Measurements from ENCODE around the gene LAMB3. TPM values are rescaled to one million over a fixed set of nuclear protein-coding genes. Genes with fewer than 3 reads are reported as not detected.
A peak's percentile ranks its signal among the peaks of the same experiment; 100 is the strongest.

Gene LAMB3
- total and polyA plus RNA-seq, 10 of the 15 experiments (the other 5 are each of a cell fraction or from before 2014, with no cell fraction given) = 0.04 to 1.8 (median 0.10) TPM; not detected in 1

DNA sequence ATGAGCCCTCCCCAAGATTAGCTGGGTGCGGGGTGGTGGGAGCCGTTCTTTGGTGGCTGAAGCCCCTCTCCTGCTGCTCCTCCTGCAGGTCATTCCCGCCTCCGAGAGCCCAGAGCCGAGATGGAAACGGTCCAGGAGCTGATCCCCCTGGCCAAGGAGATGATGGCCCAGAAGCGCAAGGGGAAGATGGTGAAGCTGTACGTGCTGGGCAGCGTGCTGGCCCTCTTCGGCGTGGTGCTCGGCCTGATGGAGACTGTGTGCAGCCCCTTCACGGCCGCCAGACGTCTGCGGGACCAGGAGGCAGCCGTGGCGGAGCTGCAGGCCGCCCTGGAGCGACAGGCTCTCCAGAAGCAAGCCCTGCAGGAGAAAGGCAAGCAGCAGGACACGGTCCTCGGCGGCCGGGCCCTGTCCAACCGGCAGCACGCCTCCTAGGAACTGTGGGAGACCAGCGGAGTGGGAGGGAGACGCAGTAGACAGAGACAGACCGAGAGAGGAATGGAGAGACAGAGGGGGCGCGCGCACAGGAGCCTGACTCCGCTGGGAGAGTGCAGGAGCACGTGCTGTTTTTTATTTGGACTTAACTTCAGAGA lies 23.4 kb upstream of the LAMB3 start:
- SMC1A ChIA-PET (ENCODE audit: uncharacterized antibody, unreplicated experiment) = interaction anchor here (0.8 to 10.1 kb wide), 9 partner anchors 11 to 92 kb away, joined by 3 to 261 read pairs (median 11); partner anchors contain the start of genes HSD11B1 and LAMB3
- Histone ChIP-seq H3K4me2 (ENCODE audit: control insufficient read depth, insufficient read depth) (peak overlapping the region; percentile 70), H3K36me3 (ENCODE audit: control insufficient read depth in 2 of 2, insufficient read depth in 2 of 2, low read length in 1 of 2) (no peaks in the 10 kb centered on the region), H3K4me1 (ENCODE audit: control insufficient read depth, insufficient read depth, low read length) (peaks cover 18% of the 10 kb centered on the region), H3K79me2 (ENCODE audit: control insufficient read depth, insufficient read depth, low read length) (no peaks in the 10 kb centered on the region), H3K27me3 (replicated peaks in 1 of 2; ENCODE audit: control insufficient read depth in 2 of 2, insufficient read depth in 2 of 2, low read length in 1 of 2) (peaks cover 0 to 3% of the 10 kb centered on the region in 2 experiments; a peak in 3 of 4 replicates), H3K9me3 (replicated peaks; ENCODE audit: control insufficient read depth, insufficient read depth, low read length) (no peaks in the 10 kb centered on the region), H3K27ac (ENCODE audit: control insufficient read depth, insufficient read depth) (no peak overlapping the region), H3K9ac (ENCODE audit: control insufficient read depth, insufficient read depth, low read length) (no peak overlapping the region), H4K20me1 (ENCODE audit: control insufficient read depth, insufficient read depth) (no peaks in the 10 kb centered on the region; the same call in 1 of the 2 replicates), H2AFZ (ENCODE audit: control insufficient read depth, low read depth, low read length) (peak overlapping the region; percentile 33; the same call in 1 of the 2 replicates), H3K4me3 (no peak overlapping the region)
- no peak for FAIRE-seq
- TSS peak; percentile 76 for BruUV-seq (replicated peaks)
- intact Hi-C loops (cut with micrococcal nuclease; ENCODE audit: unreplicated experiment) = loop anchor here (10.0 kb wide), 1 partner anchor 1851 kb away; no protein-coding TSS in a partner anchor
- POLR2A ChIA-PET = interaction anchor here (1.0 to 6.2 kb wide), 12 partner anchors 9 to 94 kb away, joined by 3 to 95 read pairs (median 6); partner anchors contain the start of genes LAMB3 and TRAF3IP3
- 21% methylated on average over 34 of the region's 34 CpGs for WGBS (ENCODE audit: insufficient coverage, insufficient replicate concordance, low lambda C conversion rate, missing lambda C conversion rate)
- in situ Hi-C loops (cut with MboI) = no loop called here
- RAD21 ChIA-PET (ENCODE audit: unreplicated experiment) = interaction anchor here (0.7 to 7.1 kb wide), 12 partner anchors 9 to 85 kb away, joined by 3 to 195 read pairs (median 4); partner anchors contain the start of gene LAMB3
- ATAC-seq = peak; percentile 11
- CTCF ChIA-PET = interaction anchor here (0.9 to 6.0 kb wide), 14 partner anchors 9 to 109 kb away, joined by 3 to 58 read pairs (median 8); partner anchors contain the start of gene LAMB3
- DNase-seq (ENCODE audit: low read depth, low spot score) = no peak
- TF ChIP-seq CBX3 (IDR thresholded peaks at IDR 0.05; ENCODE audit: borderline replicate concordance, low read depth) (no peak), BHLHE40 (IDR thresholded peaks at IDR 0.05; ENCODE audit: borderline replicate concordance in 1 of 2, low read depth in 2 of 2, low read length in 1 of 2) (peak in 1 of 2 experiments; percentile 66; a peak in 1 of 4 replicates), MLLT1 (IDR thresholded peaks at IDR 0.05) (peak; percentile 44; the same call in 1 of the 2 replicates), CBX5 (IDR thresholded peaks at IDR 0.05; ENCODE audit: low read depth) (no peak), POLR2A (IDR thresholded peaks at IDR 0.05; ENCODE audit: low read depth, low read length) (no peak), NFYB (IDR thresholded peaks at IDR 0.05; ENCODE audit: insufficient read depth, low read depth, low read length) (no peak), HDGF (IDR thresholded peaks at IDR 0.05) (peak; percentile 53; the same call in 1 of the 2 replicates), MYC (IDR thresholded peaks at IDR 0.05; ENCODE audit: insufficient read depth, insufficient read length, insufficient replicate concordance, low read length, severe bottlenecking) (no peak), NFYA (IDR thresholded peaks at IDR 0.05; ENCODE audit: borderline replicate concordance, low read depth, low read length) (no peak), EED (IDR thresholded peaks at IDR 0.05; ENCODE audit: low read depth) (no peak), SREBF1 (IDR thresholded peaks at IDR 0.05; ENCODE audit: low read length) (no peak), YBX1 (IDR thresholded peaks at IDR 0.05) (no peak), CHD1 (IDR thresholded peaks at IDR 0.05; ENCODE audit: low read depth, low read length) (no peak)
- TF ChIP-seq, protein P1, sequence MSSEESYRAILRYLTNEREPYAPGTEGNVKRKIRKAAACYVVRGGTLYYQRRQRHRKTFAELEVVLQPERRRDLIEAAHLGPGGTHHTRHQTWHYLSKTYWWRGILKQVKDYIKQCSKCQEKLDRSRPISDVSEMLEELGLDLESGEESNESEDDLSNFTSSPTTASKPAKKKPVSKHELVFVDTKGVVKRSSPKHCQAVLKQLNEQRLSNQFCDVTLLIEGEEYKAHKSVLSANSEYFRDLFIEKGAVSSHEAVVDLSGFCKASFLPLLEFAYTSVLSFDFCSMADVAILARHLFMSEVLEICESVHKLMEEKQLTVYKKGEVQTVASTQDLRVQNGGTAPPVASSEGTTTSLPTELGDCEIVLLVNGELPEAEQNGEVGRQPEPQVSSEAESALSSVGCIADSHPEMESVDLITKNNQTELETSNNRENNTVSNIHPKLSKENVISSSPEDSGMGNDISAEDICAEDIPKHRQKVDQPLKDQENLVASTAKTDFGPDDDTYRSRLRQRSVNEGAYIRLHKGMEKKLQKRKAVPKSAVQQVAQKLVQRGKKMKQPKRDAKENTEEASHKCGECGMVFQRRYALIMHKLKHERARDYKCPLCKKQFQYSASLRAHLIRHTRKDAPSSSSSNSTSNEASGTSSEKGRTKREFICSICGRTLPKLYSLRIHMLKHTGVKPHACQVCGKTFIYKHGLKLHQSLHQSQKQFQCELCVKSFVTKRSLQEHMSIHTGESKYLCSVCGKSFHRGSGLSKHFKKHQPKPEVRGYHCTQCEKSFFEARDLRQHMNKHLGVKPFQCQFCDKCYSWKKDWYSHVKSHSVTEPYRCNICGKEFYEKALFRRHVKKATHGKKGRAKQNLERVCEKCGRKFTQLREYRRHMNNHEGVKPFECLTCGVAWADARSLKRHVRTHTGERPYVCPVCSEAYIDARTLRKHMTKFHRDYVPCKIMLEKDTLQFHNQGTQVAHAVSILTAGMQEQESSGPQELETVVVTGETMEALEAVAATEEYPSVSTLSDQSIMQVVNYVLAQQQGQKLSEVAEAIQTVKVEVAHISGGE (CRISPR knock-in tag; IDR thresholded peaks at IDR 0.05) = no peak
- TF ChIP-seq, protein P2, sequence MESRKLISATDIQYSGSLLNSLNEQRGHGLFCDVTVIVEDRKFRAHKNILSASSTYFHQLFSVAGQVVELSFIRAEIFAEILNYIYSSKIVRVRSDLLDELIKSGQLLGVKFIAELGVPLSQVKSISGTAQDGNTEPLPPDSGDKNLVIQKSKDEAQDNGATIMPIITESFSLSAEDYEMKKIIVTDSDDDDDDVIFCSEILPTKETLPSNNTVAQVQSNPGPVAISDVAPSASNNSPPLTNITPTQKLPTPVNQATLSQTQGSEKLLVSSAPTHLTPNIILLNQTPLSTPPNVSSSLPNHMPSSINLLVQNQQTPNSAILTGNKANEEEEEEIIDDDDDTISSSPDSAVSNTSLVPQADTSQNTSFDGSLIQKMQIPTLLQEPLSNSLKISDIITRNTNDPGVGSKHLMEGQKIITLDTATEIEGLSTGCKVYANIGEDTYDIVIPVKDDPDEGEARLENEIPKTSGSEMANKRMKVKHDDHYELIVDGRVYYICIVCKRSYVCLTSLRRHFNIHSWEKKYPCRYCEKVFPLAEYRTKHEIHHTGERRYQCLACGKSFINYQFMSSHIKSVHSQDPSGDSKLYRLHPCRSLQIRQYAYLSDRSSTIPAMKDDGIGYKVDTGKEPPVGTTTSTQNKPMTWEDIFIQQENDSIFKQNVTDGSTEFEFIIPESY (IDR thresholded peaks at IDR 0.05) = 0 out of 2 replicates have a peak, but pooled peaks have one; percentile 35
